Uterus (tissue), 2 donors: ENCODE data around the gene ABCG1.

ENCODE experiments used
- POLR2A ChIP-seq, 2 donors: fragments of 450-650 bp; IDR thresholded peaks; one replicate each; pipeline ENCODE4 v1.6.1; 2016; ENCODE audit warnings: antibody characterized with exemption in 2 of 2, mild to moderate bottlenecking in 1 of 2, moderate library complexity in 1 of 2
- TF ChIP-seq, protein P1 (sequence below), 4 experiments: fragments of 200-600 bp in 2 of 4; fragments of 450-650 bp in 2 of 4; sonication (generic) in 2 of 4; IDR thresholded peaks; one replicate each; pipeline ENCODE4 v1.5.1; 2016 to 2019; ENCODE audit warnings: antibody characterized with exemption in 4 of 4, mild to moderate bottlenecking in 2 of 4, moderate library complexity in 1 of 4

DNA sequence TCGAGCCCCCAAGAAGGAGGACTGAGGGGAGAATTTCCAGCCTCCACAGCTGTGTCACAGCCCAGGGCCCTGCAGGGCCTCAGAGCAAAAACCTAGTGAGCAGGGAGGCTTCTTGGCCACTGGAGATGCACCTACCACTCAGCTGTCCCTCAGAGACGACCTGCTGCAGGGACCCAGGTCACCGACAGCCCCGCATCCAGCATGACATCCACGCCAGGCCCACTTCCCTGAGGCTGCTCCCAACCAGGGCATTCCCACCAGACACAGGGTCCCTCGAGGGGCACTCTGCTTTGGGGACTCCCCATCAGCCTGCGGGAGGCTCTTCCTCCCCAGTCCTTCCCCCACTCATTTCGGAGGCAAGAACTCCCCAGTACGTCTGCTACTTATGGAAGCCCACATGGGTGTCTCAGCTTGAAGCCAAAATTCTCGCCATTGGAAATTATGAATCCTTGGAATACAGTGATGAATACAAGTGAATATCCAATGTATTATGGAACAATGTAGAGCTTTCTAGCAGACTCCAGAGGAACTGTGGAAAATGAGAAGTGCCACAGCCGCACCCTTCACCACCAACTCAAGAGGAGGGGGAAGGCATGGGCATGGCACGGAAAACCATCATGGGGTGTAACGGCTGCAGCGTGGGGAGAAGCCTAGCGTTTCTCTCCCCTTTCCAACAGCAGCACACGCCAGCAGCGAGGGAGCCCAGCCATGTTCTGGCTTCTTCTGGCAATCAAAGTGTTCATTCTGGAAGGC lies 89.4 kb downstream of the ABCG1 start:
- no peak for TF ChIP-seq POLR2A (IDR thresholded peaks at IDR 0.05)
- TF ChIP-seq, protein P1, sequence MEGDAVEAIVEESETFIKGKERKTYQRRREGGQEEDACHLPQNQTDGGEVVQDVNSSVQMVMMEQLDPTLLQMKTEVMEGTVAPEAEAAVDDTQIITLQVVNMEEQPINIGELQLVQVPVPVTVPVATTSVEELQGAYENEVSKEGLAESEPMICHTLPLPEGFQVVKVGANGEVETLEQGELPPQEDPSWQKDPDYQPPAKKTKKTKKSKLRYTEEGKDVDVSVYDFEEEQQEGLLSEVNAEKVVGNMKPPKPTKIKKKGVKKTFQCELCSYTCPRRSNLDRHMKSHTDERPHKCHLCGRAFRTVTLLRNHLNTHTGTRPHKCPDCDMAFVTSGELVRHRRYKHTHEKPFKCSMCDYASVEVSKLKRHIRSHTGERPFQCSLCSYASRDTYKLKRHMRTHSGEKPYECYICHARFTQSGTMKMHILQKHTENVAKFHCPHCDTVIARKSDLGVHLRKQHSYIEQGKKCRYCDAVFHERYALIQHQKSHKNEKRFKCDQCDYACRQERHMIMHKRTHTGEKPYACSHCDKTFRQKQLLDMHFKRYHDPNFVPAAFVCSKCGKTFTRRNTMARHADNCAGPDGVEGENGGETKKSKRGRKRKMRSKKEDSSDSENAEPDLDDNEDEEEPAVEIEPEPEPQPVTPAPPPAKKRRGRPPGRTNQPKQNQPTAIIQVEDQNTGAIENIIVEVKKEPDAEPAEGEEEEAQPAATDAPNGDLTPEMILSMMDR (IDR thresholded peaks at IDR 0.05) = no peak
